HG02884 (cell line): ENCODE data around the gene HABP4.

ENCODE experiments used
- ATAC-seq: cut with Tn5 transposase; IDR thresholded peaks from one replicate; pipeline ENCODE4 v1.9.1; 2021; ENCODE audit warnings: mild to moderate bottlenecking, moderate library complexity; ENCODE audit not compliant: unreplicated experiment

HABP4 gene

DNA sequence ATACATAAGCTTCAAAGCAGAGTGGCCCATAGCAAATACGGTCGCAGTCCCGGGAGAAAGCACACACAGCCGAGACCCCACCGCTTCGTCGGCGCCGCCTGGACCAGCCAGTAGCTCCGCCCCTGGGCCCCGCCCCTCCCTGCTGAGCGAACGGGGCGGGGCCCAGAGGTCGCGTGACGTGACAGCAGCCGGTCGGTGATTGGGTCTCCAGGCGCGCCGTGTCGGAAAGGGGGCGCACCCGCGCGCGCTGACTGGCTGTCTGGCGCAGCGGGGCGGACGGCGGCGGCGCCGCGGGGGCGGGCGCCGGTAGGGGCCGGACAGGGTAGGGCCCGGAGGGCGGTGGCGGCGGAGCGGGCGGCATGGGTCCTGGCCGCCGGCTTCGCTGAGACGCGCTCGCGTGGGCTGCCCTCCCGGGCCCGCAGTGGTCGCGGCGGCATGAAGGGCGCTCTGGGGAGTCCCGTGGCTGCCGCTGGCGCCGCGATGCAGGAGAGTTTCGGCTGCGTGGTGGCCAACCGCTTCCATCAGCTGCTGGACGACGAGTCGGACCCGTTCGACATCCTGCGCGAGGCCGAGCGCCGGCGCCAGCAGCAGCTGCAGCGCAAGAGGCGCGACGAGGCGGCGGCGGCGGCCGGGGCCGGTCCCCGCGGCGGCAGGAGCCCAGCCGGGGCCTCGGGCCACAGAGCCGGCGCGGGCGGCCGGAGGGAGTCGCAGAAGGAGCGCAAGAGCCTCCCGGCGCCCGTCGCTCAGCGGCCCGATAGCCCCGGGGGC is at the start of gene HABP4:
Gene HABP4 (plus strand): TSS at position 325 of the 768 bp plus-strand sequence. CDS start 111 bp downstream, at position 436.
- peak; percentile 95 for ATAC-seq

- no peak for ATAC-seq
Observed at GRCh38 chr9:96408409-96409280, 41.3 kb upstream of the HABP4 start.

GRCh38 chr9:96411129-96411838 is 38.7 kb upstream of the HABP4 start:
- ATAC-seq = no peak

DNA sequence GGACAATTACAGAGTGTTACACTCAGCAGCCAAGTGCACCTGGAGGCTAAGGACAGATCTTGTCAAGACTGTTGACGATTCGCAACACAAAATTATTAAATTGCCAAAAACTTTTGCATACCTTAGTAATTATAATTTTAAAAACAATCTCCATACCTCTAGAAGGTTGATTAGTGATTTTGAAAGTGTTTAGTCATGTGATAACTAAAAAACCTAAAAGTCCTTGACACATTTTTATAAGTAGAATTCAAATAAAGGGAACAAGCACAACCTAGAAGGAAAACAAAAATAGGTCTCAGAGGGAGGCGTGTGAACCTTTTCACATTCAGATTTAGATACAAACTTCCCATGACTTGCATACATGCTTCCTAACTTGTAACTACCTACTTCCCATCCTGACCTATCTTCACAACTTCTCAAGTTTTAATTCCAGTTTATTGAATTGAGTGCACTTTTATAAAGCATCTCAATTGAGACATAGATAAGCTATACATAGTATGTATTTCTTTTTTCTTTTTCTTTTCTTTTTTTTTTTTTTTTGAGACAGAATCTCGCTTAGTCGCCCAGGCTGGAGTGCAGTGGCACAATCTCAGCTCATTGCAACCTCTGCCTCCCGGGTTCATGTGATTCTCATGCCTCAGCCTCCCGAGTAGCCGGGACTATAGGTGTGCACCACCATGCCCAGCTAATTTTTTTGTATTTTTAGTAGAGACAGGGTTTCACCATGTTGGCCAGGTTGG is 37.6 kb upstream of the HABP4 start:
- no peak for ATAC-seq

- ATAC-seq = no peak
Observed at GRCh38 chr9:96413302-96414221, 36.4 kb upstream of the HABP4 start.

- ATAC-seq = no peak
Observed at GRCh38 chr9:96417051-96417586, 32.9 kb upstream of the HABP4 start.

DNA sequence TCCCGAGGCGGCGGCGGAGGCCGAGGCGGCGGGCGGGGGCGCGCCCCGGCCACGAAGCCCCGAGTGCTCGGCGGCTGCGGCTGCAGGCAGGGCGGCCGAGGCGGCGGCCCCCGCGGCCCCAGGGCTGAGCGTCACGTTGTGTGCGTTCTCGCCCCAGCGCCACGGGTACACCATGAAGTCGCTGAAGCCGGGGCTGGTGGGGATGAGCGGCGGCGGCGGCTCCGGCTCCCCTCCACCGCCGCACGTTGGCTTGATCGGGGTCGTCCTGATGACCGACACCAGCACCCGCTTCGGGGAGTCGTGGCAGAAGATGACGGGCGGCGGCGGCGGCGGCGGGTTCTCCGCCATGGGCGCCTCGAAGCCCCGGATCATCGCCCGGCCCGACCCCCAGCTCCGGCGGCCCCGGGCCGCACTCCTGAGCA is 32.3 kb upstream of the HABP4 start:
- ATAC-seq = no peak

- ATAC-seq = peak; percentile 58
Observed at GRCh38 chr9:96418083-96418919, 31.7 kb upstream of the HABP4 start, which contains the start of gene ZNF367. ZNF367 (minus strand) TSS chr9:96418370; CDS start chr9:96418032, 338 bp downstream.

DNA sequence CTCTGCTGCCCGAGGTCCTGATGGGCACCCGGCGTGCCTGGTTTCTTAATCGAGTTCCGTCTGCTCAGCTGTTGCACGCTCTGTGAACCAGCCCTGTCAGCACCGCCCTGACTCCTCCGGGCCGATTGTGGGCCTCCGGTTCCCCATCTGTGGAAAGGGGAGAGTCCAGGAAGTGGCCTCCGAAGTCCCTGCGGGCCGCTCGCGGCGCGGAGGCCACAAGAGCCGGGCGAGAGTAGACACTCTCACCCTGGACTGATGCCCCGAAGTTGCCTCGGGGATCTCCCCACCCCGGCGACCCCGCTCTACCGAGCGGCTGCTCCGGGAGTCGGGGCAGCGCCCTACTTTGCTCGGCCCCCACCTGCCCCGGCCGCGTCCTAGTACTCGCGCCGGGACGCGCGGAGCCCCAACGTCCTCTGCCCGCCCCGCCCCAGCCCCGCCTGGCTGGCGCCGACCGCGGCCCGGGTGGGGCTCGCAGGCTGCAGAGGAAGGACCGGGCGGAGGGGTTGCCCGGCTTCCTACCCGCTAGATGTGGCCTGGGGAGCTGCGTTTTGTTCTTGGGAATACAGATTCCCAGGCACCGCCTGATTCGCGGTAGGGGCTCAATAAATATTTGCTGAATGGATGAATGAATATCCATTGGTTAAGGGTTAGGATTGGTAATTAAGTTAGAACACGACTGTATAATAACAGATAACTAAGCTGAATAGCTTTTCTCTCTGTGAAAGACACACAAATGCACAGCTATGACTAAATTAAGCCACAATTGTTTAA is 30.9 kb upstream of the HABP4 start:
- ATAC-seq = peak; percentile 28

DNA sequence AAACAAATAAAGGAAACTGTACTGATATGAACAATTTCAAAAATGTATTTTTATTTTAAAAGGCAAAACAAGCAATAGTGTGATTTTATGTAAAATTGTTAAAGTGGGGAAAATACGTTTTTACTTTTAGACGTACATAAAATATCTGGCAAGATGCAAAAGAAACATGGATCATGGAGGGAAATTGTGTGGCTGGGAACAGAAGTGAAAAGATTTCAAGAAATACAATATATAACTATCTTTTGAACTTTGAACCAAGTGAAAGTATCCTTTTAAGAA is 30.3 kb upstream of the HABP4 start:
- ATAC-seq = no peak

GRCh38 chr9:96420468-96421219 is 29.3 kb upstream of the HABP4 start:
- no peak for ATAC-seq

GRCh38 chr9:96423322-96423984 is 26.5 kb upstream of the HABP4 start:
- no peak for ATAC-seq

- no peak for ATAC-seq
Observed at GRCh38 chr9:96423985-96424336, 26.0 kb upstream of the HABP4 start.

DNA sequence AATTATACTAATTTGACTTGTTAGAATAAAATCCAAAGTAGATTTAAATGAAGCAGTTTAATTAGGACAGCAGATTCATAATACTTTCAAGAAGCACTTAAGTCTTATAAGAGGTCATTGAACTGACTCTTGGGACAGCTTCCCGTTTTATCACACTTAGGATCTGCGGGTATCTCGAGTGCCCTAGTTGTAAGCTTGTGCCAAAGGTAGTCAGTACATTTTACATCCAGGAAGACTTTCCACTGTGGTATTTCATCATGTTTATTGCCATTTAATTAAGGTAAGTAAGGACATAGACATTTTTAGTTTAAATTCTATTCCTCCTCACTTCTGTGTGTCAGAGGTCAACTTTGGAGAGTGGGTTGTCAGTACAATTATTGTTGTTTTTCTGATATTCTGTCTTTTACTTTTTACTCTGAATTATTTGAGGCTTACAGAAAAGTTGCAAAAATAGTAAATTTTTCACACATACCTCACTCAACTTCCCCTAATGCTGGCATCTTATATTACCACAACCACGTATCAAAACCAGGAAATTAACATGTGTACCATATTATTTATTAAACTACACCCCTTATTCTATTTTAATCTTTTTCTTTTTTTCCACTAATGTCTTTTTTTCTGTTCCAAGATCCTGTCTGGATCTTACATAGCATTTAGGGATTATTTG is 24.3 kb upstream of the HABP4 start:
- no peak for ATAC-seq

DNA sequence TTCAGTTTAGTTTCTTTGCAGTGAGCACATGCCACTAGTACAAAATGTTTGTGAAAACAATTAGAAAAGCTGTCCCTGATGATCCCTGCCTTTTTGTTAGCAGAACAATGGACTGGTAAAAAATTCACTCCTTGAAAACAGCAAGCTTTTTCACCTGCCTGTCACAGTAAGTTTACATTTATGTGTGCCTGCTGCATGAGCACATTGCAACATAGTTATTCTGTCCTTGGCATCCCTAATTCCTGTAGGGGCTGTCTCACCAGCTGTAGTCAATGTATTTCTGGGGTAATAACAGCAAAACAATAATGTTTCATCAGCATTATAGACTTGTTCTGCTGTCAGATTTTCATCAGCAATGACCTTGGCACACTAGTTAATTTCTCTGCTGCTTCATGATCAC is 20.2 kb upstream of the HABP4 start:
- no peak for ATAC-seq

DNA sequence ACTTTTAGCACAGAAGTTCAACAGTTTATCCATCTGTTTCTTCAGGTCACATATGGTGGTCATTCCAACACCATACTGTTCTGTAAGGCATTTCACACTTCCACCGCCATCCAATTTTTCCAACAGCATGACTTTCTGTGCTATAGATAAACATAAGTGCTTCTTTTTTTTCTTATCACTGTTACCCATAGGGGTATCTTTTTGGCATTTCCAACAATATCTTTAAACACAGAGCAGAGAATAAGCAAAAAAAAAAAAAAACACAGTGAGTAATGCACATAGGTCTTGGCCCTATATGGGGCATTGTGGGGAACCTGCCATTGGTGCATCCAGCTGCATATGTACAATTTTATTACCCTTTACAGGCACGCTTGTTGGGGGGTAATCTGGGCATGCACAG is 19.6 kb upstream of the HABP4 start:
- no peak for ATAC-seq
